ENCODE measurements around the gene RBM22.

Gene RBM22

GRCh38 chr5:150651924-150652671, 48.8 kb downstream of the RBM22 start:
- no peak overlapping the region for H3K27ac ChIP-seq (ENCODE audit: low read length)
- no peaks in the 10 kb centered on the region for H3K9me3 ChIP-seq (ENCODE audit: control insufficient read depth, insufficient read depth, low read length)
- no peaks in the 10 kb centered on the region for H3K36me3 ChIP-seq (ENCODE audit: control insufficient read depth, insufficient read depth, low read length)
- no peak for DNase-seq (ENCODE audit: low read depth, low spot score)
- peaks cover 2% of the 10 kb centered on the region for H3K4me1 ChIP-seq (ENCODE audit: control insufficient read depth, insufficient read depth, low read length)
- no peak overlapping the region for H3K4me3 ChIP-seq (ENCODE audit: low read length)
- WGBS (ENCODE audit: insufficient coverage, insufficient read length), result no CpG with 5 or more reads among the region's 13 CpGs
- H3K27me3 ChIP-seq (ENCODE audit: control insufficient read depth, insufficient read depth, low read length), result no peaks in the 10 kb centered on the region

GRCh38 chr5:150651382-150651781, 49.5 kb downstream of the RBM22 start:
- no peaks in the 10 kb centered on the region for H3K27me3 ChIP-seq (ENCODE audit: control insufficient read depth, insufficient read depth, low read length)
- no peaks in the 10 kb centered on the region for H3K9me3 ChIP-seq (ENCODE audit: control insufficient read depth, insufficient read depth, low read length)
- H3K4me3 ChIP-seq (ENCODE audit: low read length), result no peak overlapping the region
- H3K4me1 ChIP-seq (ENCODE audit: control insufficient read depth, insufficient read depth, low read length), result peaks cover 2% of the 10 kb centered on the region
- DNase-seq (ENCODE audit: low read depth, low spot score), result no peak
- H3K27ac ChIP-seq (ENCODE audit: low read length), result no peak overlapping the region
- no CpG with 5 or more reads among the region's 1 CpG for WGBS (ENCODE audit: insufficient coverage, insufficient read length)
- no peaks in the 10 kb centered on the region for H3K36me3 ChIP-seq (ENCODE audit: control insufficient read depth, insufficient read depth, low read length)

GRCh38 chr5:150650021-150651006, 50.5 kb downstream of the RBM22 start:
- peaks cover 2% of the 10 kb centered on the region for H3K4me1 ChIP-seq (ENCODE audit: control insufficient read depth, insufficient read depth, low read length)
- no peaks in the 10 kb centered on the region for H3K36me3 ChIP-seq (ENCODE audit: control insufficient read depth, insufficient read depth, low read length)
- H3K9me3 ChIP-seq (ENCODE audit: control insufficient read depth, insufficient read depth, low read length), result no peaks in the 10 kb centered on the region
- H3K27ac ChIP-seq (ENCODE audit: low read length), result no peak overlapping the region
- no peak for DNase-seq (ENCODE audit: low read depth, low spot score)
- WGBS (ENCODE audit: insufficient coverage, insufficient read length), result no CpG with 5 or more reads among the region's 38 CpGs
- no peak overlapping the region for H3K4me3 ChIP-seq (ENCODE audit: low read length)
- no peaks in the 10 kb centered on the region for H3K27me3 ChIP-seq (ENCODE audit: control insufficient read depth, insufficient read depth, low read length)

- Histone ChIP-seq H3K4me3 (ENCODE audit: low read length) (no peak overlapping the region), H3K4me1 (ENCODE audit: control insufficient read depth, insufficient read depth, low read length) (peaks cover 2% of the 10 kb centered on the region), H3K36me3 (ENCODE audit: control insufficient read depth, insufficient read depth, low read length) (no peaks in the 10 kb centered on the region), H3K27me3 (ENCODE audit: control insufficient read depth, insufficient read depth, low read length) (no peaks in the 10 kb centered on the region), H3K9me3 (ENCODE audit: control insufficient read depth, insufficient read depth, low read length) (no peaks in the 10 kb centered on the region), H3K27ac (ENCODE audit: low read length) (no peak overlapping the region)
- no CpG with 5 or more reads among the region's 46 CpGs for WGBS (ENCODE audit: insufficient coverage, insufficient read length)
- no peak for DNase-seq (ENCODE audit: low read depth, low spot score)
Measured at GRCh38 chr5:150649108-150650020, 51.5 kb downstream of the RBM22 start.

- Histone ChIP-seq H3K36me3 (ENCODE audit: control insufficient read depth, insufficient read depth, low read length) (no peaks in the 10 kb centered on the region), H3K4me1 (ENCODE audit: control insufficient read depth, insufficient read depth, low read length) (peaks cover 2% of the 10 kb centered on the region), H3K27me3 (ENCODE audit: control insufficient read depth, insufficient read depth, low read length) (no peaks in the 10 kb centered on the region), H3K4me3 (ENCODE audit: low read length) (no peak overlapping the region), H3K27ac (ENCODE audit: low read length) (no peak overlapping the region), H3K9me3 (ENCODE audit: control insufficient read depth, insufficient read depth, low read length) (no peaks in the 10 kb centered on the region)
- DNase-seq (ENCODE audit: low read depth, low spot score), result no peak
- WGBS (ENCODE audit: insufficient coverage, insufficient read length), result no CpG with 5 or more reads among the region's 16 CpGs
Measured at GRCh38 chr5:150648294-150649107, 52.4 kb downstream of the RBM22 start.

GRCh38 chr5:150647275-150648251, 53.3 kb downstream of the RBM22 start:
- WGBS (ENCODE audit: insufficient coverage, insufficient read length), result no CpG with 5 or more reads among the region's 25 CpGs
- DNase-seq (ENCODE audit: low read depth, low spot score), result no peak

DNA sequence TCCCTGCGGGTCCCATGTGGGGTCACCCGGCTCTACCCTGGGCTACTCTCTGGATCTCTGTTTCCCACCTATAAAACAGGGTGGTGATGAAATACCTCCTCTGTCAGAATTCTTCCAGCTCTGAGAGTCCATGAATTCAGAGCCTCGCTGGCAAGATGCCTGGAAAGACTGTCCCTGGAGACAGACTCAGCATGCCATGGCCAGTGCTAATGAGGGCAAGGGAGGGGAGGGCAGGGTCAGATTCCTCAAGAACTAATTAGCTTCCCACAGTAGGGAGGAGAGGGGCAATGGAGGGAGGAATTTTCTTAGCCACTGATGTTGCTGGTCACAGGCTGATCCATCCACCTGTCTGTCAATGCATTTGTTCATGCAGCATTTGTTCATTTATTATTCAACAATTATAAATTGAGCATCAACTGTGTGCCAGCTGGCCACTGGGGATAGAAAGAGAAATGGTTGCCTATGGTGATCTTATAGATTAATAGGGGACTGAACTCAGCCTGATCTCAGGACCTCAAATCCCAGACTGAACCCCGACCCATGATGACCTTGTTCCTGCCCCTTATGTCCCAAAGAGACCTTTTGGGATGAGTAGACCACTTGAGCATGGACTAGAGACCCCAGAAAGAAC, 55.7 kb downstream of the RBM22 start:
- DNase-seq (ENCODE audit: low read depth, low spot score), result no peak

More at GRCh38 chr5:150647275-150648251, 53.3 kb downstream of the RBM22 start:
- H3K4me1 ChIP-seq (ENCODE audit: control insufficient read depth, insufficient read depth, low read length), result peaks cover 2% of the 10 kb centered on the region
- H3K27me3 ChIP-seq (ENCODE audit: control insufficient read depth, insufficient read depth, low read length), result no peaks in the 10 kb centered on the region
- H3K27ac ChIP-seq (ENCODE audit: low read length), result no peak overlapping the region
- H3K4me3 ChIP-seq (ENCODE audit: low read length), result no peak overlapping the region
- no peaks in the 10 kb centered on the region for H3K36me3 ChIP-seq (ENCODE audit: control insufficient read depth, insufficient read depth, low read length)
- H3K9me3 ChIP-seq (ENCODE audit: control insufficient read depth, insufficient read depth, low read length), result no peaks in the 10 kb centered on the region

GRCh38 chr5:150644514-150644913, 56.3 kb downstream of the RBM22 start:
- 0 out of 2 replicates have a peak, but pooled peaks cover 1% of the 10 kb centered on the region for H3K4me1 ChIP-seq (ENCODE audit: control insufficient read depth, insufficient read depth, low read length)
- WGBS (ENCODE audit: insufficient coverage, insufficient read length), result no CpG with 5 or more reads among the region's 2 CpGs

More for the DNA sequence above, 55.7 kb downstream of the RBM22 start:
- no CpG with 5 or more reads among the region's 4 CpGs for WGBS (ENCODE audit: insufficient coverage, insufficient read length)
- Histone ChIP-seq H3K4me1 (ENCODE audit: control insufficient read depth, insufficient read depth, low read length) (0 out of 2 replicates have a peak, but pooled peaks cover 1% of the 10 kb centered on the region), H3K27me3 (ENCODE audit: control insufficient read depth, insufficient read depth, low read length) (no peaks in the 10 kb centered on the region), H3K36me3 (ENCODE audit: control insufficient read depth, insufficient read depth, low read length) (no peaks in the 10 kb centered on the region), H3K9me3 (ENCODE audit: control insufficient read depth, insufficient read depth, low read length) (no peaks in the 10 kb centered on the region), H3K27ac (ENCODE audit: low read length) (no peak overlapping the region), H3K4me3 (ENCODE audit: low read length) (no peak overlapping the region)

More at GRCh38 chr5:150644514-150644913, 56.3 kb downstream of the RBM22 start:
- no peaks in the 10 kb centered on the region for H3K27me3 ChIP-seq (ENCODE audit: control insufficient read depth, insufficient read depth, low read length)
- DNase-seq (ENCODE audit: low read depth, low spot score), result no peak
- H3K27ac ChIP-seq (ENCODE audit: low read length), result no peak overlapping the region
- H3K4me3 ChIP-seq (ENCODE audit: low read length), result no peak overlapping the region
- no peaks in the 10 kb centered on the region for H3K9me3 ChIP-seq (ENCODE audit: control insufficient read depth, insufficient read depth, low read length)
- H3K36me3 ChIP-seq (ENCODE audit: control insufficient read depth, insufficient read depth, low read length), result no peaks in the 10 kb centered on the region

Measured in iPS DF 6.9 (cell line).